Progenitor cell of endocrine pancreas (in vitro differentiated cells): ENCODE measurements around the gene FXYD6. TPM values are rescaled to one million over a fixed set of nuclear protein-coding genes. Genes with fewer than 3 reads are reported as not detected.
A peak's percentile ranks its signal among the peaks of the same experiment; 100 is the strongest.

Experiments
- DNase-seq: peaks from one replicate; pipeline ENCODE4 v3.0.0; 2021; ENCODE audit warnings: low spot score; ENCODE audit not compliant: unreplicated experiment
- H3K27ac Mint-ChIP-seq: 2 replicates; pipeline ENCODE4 v1.8.0; 2021; ENCODE audit warnings: mild to moderate bottlenecking, moderate library complexity, mixed read lengths
- H3K27me3 Mint-ChIP-seq: 2 replicates; pipeline ENCODE4 v1.8.0; 2021; ENCODE audit warnings: mixed read lengths
- H3K36me3 Mint-ChIP-seq: 2 replicates; pipeline ENCODE4 v1.8.0; 2022; ENCODE audit warnings: mixed read lengths; ENCODE audit not compliant: insufficient read depth
- H3K4me1 Mint-ChIP-seq: 2 replicates; pipeline ENCODE4 v1.8.0; 2021; ENCODE audit warnings: low read depth, mixed read lengths
- H3K4me3 Mint-ChIP-seq: 2 replicates; pipeline ENCODE4 v1.8.0; 2021; ENCODE audit warnings: low read depth, mild to moderate bottlenecking, moderate library complexity, mixed read lengths
- H3K9me3 Mint-ChIP-seq: 2 replicates; pipeline ENCODE4 v1.8.0; 2021; ENCODE audit warnings: low read depth, mixed read lengths
- total RNA-seq: library from RNA; stranded (reverse); gene quantifications from 2 replicates; pipeline ENCODE4 v1.2.1, GENCODE V29; 2021
- TF ChIP-seq, protein P1 (sequence below): fragments of 200-600 bp; sonication (generic); IDR thresholded peaks from one replicate; pipeline ENCODE4 v1.5.0; 2021; ENCODE audit warnings: antibody characterized with exemption, mild to moderate bottlenecking; ENCODE audit not compliant: unreplicated experiment

FXYD6 gene
- total RNA-seq, 1 donor from 2014 or later, result 28.5 TPM

DNA sequence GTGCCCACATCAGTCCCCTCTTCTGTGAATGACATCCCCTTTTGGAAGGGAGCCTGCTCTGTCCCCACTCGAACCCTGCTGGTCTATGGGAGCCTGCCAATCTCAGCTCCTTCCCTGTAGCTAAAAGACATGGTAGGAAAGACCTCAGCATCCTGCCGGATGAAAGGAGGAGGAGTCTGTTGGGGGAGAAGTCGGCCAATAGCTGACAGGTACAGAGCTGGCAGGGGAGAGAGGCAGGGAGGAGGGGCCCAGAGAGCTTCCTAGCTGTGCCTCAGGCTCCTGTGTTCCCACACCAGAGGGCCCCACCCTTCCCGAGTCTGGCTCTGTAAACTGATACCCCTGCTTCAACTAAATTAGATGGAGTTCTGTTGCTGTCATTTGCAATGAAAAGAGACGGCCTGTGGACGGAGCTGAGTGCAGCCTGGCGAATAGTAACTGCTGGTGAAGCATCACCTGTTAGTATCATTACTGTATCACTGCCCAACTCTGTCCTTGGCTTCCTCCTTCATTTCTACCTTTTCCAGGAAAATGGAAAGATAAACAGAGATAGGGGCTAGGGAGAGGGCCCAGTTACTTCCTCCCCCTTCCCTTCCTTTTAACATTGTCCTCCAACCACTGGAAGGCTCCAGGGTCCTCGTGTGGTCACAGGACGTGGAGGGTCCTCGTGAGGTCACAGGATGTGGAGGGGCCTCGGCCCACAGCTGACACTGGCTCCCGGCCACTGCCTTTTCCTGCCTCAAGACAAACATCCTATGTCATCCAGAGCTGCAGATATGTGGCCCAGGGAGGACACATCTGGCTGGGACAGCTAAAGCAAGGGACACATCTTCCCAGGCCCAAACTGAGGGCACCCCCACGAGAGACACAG, 15.1 kb downstream of the FXYD6 start:
- H3K9me3 Mint-ChIP-seq, result no peaks in the 10 kb centered on the region
- peaks cover 4% of the 10 kb centered on the region for H3K4me1 Mint-ChIP-seq
- TF ChIP-seq, protein P1, sequence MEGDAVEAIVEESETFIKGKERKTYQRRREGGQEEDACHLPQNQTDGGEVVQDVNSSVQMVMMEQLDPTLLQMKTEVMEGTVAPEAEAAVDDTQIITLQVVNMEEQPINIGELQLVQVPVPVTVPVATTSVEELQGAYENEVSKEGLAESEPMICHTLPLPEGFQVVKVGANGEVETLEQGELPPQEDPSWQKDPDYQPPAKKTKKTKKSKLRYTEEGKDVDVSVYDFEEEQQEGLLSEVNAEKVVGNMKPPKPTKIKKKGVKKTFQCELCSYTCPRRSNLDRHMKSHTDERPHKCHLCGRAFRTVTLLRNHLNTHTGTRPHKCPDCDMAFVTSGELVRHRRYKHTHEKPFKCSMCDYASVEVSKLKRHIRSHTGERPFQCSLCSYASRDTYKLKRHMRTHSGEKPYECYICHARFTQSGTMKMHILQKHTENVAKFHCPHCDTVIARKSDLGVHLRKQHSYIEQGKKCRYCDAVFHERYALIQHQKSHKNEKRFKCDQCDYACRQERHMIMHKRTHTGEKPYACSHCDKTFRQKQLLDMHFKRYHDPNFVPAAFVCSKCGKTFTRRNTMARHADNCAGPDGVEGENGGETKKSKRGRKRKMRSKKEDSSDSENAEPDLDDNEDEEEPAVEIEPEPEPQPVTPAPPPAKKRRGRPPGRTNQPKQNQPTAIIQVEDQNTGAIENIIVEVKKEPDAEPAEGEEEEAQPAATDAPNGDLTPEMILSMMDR, result no peak
- no peaks in the 10 kb centered on the region for H3K27me3 Mint-ChIP-seq
- no peak for DNase-seq
- H3K4me3 Mint-ChIP-seq, result no peak overlapping the region
- H3K27ac Mint-ChIP-seq, result peak overlapping the region; percentile 26
- peaks cover 1% of the 10 kb centered on the region for H3K36me3 Mint-ChIP-seq

DNA sequence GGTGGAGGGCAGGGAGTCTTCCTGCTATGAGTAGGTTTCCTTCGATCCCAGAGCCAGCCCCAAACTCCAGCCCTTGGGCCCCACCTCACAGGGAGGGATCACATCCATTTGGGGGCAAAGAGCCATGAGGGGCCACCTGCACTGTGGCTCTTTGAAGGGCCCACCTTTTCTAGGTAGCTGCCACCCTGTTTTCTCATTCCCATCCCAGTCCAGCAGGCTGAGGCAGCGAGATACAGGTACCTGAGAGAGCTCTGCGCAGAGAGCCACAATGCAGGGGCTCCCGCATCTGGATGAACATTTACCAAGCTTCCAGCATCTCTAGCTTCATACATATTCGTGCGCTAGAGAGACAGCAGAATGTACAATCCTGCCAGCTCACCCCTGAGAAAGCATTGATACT, 16.3 kb downstream of the FXYD6 start:
- H3K4me1 Mint-ChIP-seq, result peaks cover 4% of the 10 kb centered on the region
- no peaks in the 10 kb centered on the region for H3K27me3 Mint-ChIP-seq
- no peaks in the 10 kb centered on the region for H3K9me3 Mint-ChIP-seq
- no peak overlapping the region for H3K4me3 Mint-ChIP-seq
- H3K36me3 Mint-ChIP-seq, result peaks cover 1% of the 10 kb centered on the region
- DNase-seq, result no peak
- TF ChIP-seq, protein P1, result no peak
- no peak overlapping the region for H3K27ac Mint-ChIP-seq

DNA sequence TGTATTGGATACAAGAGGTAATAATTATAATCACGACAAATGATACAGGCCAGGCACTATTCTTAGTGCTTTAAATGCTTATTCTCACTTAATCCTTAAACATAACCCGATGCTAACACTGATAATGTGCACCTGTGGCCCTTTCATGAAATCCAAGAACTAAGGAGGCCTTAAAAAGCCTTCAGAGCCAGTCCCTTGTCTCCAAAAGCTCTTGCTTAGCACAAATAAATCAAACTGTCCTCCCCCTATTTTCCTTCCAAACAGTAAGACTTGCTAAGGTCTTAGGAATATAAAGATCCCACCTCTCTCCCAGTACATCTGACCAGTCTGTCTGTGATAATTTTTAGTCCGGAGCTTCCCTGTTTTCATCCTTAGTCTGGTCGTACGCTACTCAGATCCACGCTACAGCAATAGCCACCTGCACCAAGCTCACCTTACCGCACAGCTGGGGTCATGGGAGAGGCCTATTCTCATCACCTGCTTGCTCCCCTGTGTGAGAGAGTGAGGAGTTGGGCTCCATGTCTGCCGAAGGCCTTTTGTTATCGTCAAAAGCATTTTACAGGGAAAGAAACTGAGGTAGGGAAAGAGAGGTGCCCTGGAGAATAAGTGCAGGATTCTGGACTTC, 16.9 kb downstream of the FXYD6 start:
- Mint-ChIP-seq H3K4me1 (peaks cover 4% of the 10 kb centered on the region), H3K4me3 (no peak overlapping the region), H3K27me3 (no peaks in the 10 kb centered on the region), H3K9me3 (no peaks in the 10 kb centered on the region), H3K36me3 (no peaks in the 10 kb centered on the region), H3K27ac (no peak overlapping the region)
- DNase-seq, result no peak
- TF ChIP-seq, protein P1, result no peak

DNA sequence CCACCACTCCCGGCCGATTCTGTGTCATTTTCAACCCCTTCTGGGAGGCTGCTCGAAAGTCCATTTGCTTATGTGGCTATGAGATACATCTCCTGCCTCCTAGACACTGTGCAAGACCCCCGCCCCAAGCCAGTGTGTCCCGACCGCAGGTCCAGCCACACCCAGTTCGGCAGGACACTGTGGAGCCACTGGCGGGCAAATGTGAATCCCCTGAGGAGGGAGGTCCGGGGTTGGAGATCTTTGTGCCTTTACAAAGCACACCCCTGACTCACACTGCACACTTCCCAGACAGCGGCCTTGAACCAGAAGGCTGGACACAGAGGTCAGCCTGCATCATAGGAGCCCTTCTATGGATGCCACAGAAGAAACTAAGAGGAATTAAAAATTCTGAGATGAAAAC, 17.4 kb downstream of the FXYD6 start:
- Mint-ChIP-seq H3K4me3 (no peak overlapping the region), H3K4me1 (peaks cover 4% of the 10 kb centered on the region), H3K9me3 (no peaks in the 10 kb centered on the region), H3K36me3 (no peaks in the 10 kb centered on the region), H3K27me3 (no peaks in the 10 kb centered on the region), H3K27ac (no peak overlapping the region)
- DNase-seq, result no peak
- TF ChIP-seq, protein P1, result no peak

DNA sequence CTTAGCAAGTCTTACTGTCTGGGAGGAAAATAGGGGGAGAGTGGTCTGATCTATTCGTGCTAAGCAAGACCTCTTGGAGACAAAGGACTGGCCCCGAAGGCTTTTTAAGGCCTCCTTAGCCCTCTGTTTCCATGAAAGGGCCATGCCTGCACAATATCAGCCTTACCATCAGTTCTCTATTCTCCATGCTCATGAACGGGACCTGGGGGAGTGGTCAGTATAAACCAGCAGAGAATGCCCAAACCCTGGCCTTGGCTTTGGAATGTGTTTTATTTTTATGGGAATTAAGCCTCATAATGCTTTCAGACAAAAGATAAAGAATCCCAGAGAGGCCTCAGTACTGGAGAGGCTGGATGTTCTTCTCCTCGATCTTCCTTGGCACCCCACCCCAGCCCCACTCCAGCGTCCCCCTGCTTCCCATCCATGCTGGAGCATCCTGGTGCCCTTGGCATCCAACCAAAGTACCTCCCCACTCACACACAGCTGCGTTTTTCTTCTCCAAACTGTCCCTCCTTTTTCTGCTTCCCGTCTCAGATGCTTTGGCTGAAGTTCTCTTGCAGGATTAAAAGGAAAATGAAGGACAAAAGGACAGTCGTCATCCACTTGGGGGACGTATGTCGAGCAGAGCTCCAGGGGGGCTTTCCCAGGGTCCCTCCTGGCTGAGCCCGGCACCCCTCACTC, 18.6 kb downstream of the FXYD6 start:
- no peak overlapping the region for H3K4me3 Mint-ChIP-seq
- H3K27ac Mint-ChIP-seq, result no peak overlapping the region
- H3K9me3 Mint-ChIP-seq, result peaks cover 2% of the 10 kb centered on the region
- TF ChIP-seq, protein P1, result no peak
- peaks cover under 1% of the 10 kb centered on the region for H3K36me3 Mint-ChIP-seq
- H3K4me1 Mint-ChIP-seq, result peaks cover 4% of the 10 kb centered on the region
- DNase-seq, result no peak
- H3K27me3 Mint-ChIP-seq, result no peaks in the 10 kb centered on the region
